ENCODE measurements around the gene C16orf54.

GRCh38 chr16:29766571-29766970 is 20.8 kb upstream of the C16orf54 start:
- TF ChIP-seq POLR2A (IDR thresholded peaks at IDR 0.05; ENCODE audit: low read depth, low read length) (no peak), POLR2AphosphoS5 (IDR thresholded peaks at IDR 0.05; ENCODE audit: low read depth, low read length) (no peak), TAF1 (IDR thresholded peaks at IDR 0.05; ENCODE audit: borderline replicate concordance, low read depth, low read length) (no peak)

Data from GM12892 (cell line).